Pancreas (tissue), 10 donors: ENCODE results near the gene ERICH6B. TPM values are rescaled to one million over a fixed set of nuclear protein-coding genes. Genes with fewer than 3 reads are reported as not detected.

Experiments used
- ATAC-seq, 4 donors: fragments of 200-7000 bp; cut with Tn5 transposase; one replicate each; pipeline versions ENCODE4 v1.8.0 to v1.9.1; 2020; ENCODE audit warnings: mild to moderate bottlenecking in 4 of 4, moderate library complexity in 4 of 4
- DNase-seq, 6 donors: peaks; one replicate each; pipeline ENCODE4 v3.0.0-alpha.2; 2020
- FAIRE-seq: peaks from 2 replicates; lab custom pipeline; 2012; peaks lifted over from hg19 to GRCh38; lab: Jason Lieb, UNC
- H3K27ac ChIP-seq, 4 donors: fragments of 200-600 bp; sonication (generic); 1 replicate in 3 of 4; 2 replicates in 1 of 4; pipeline versions ENCODE4 v1.5.0 to v1.8.0; 2020
- H3K27me3 ChIP-seq, 4 donors: fragments of 200-600 bp; one replicate each; pipeline ENCODE4 v1.8.0; 2021
- H3K36me3 ChIP-seq, 3 donors: fragments of 200-600 bp; sonication (generic) in 1 of 3; one replicate each; pipeline versions ENCODE4 v1.5.0 to v1.8.0; 2020 to 2021
- H3K4me1 ChIP-seq, 3 donors: fragments of 200-600 bp; one replicate each; pipeline ENCODE4 v1.8.0; 2021
- H3K4me3 ChIP-seq, 4 donors: fragments of 200-600 bp; sonication (generic) in 2 of 4; one replicate each; pipeline versions ENCODE4 v1.5.0 to v1.8.0; 2020 to 2021
- H3K9me3 ChIP-seq, 4 donors: fragments of 200-600 bp; one replicate each; pipeline ENCODE4 v1.8.0; 2021
- CTCF ChIP-seq, 4 donors: fragments of 200-600 bp; sonication (generic) in 3 of 4; IDR thresholded peaks; one replicate each; pipeline versions ENCODE4 v1.5.0 to v1.8.0; 2021; ENCODE audit warnings: antibody characterized with exemption in 4 of 4
- WGBS, 2 donors: extraction: QIAGEN DNeasy Blood & Tissue Kit; methylation state at CpG; one replicate each; pipeline ENCODE4 v1.1.7; 2013; 5-methylcytosine and 5-hydroxymethylcytosine counted together
- intact Hi-C, 3 donors: fragments of 100-400 bp; cut with DNase I; formaldehyde crosslinking; loops; one replicate each; pipeline versions ENCODE4 v1.11.1 to v1.14.2; 2022
- polyA plus RNA-seq, 2 donors: library from polyadenylated mRNA; stranded (reverse); fragments of 200-250 nt; gene quantifications; one replicate each; pipeline ENCODE4 v1.2.3, GENCODE V29; 2013
- total RNA-seq, 6 donors: library from RNA; stranded (reverse); fragmentation: NEBNext Ultra II Directional in 4 of 6; extraction: Animal tissue kit (Norgen Biotek cat#: 25700) in 4 of 6; gene quantifications; one replicate each; pipeline versions ENCODE4 v1.2.1 to v1.2.4, GENCODE V29; 2021 to 2023
- donor health status: healthy with polysubstance abuse.
- donor health status: DM: no; HTN: no; CAD: no; lungs with moderate emphysema.
- donor health status: DM: no; HTN: no; CAD: no.
- donor health status: control.
- donor health status: control.
- donor health status: Bipolar disorder and iron deficiency.
- donor health status: DM: yes; HTN: yes; CAD: no.
- donor health status: DM: no; HTN: no; CAD: no.
- donor health status: DM: no; HTN: no; CAD: no.
- donor health status: DM: yes; HTN: yes; CAD: no.

ERICH6B gene
- total and polyA plus RNA-seq, 8 donors: not detected

DNA sequence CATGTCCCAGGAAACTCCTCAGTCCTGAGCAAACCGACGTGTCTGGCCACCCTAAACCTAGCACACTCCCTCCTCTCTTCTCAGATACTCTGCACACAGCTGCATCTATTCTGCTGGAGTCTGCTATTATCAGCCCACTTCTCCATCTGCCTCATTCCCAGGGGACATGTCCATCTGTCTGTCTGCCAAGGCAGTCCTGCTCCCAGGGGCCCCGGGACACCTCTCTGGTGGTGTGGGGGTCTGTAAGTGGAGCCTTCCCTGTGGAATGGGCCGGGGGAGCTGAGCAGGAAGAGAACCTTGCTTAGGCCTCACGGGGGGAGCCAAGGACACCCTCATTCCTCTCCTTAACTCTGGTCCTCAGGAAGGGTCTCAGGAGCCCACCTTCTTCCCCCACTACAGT, 72.7 kb downstream of the ERICH6B start:
- FAIRE-seq (no peak), ATAC-seq (no peak), DNase-seq (no peak)
- intact Hi-C loops: no loop called here
- no peaks in the 10 kb centered on the region for H3K4me1 ChIP-seq
- 69 to 79% methylated on average over 5 of the region's 5 CpGs for WGBS, 2 donors
- no peaks in the 10 kb centered on the region for H3K36me3 ChIP-seq
- no peaks in the 10 kb centered on the region for H3K9me3 ChIP-seq
- TF ChIP-seq CTCF (IDR thresholded peaks at IDR 0.05): no peak
- no peak overlapping the region for H3K4me3 ChIP-seq
- H3K27me3 ChIP-seq: no peaks in the 10 kb centered on the region
- no peak overlapping the region for H3K27ac ChIP-seq

GRCh38 chr13:45542391-45542790, 73.1 kb downstream of the ERICH6B start:
- Histone ChIP-seq H3K27ac (no peak overlapping the region), H3K4me3 (no peak overlapping the region), H3K9me3 (no peaks in the 10 kb centered on the region), H3K27me3 (no peaks in the 10 kb centered on the region), H3K4me1 (no peaks in the 10 kb centered on the region), H3K36me3 (no peaks in the 10 kb centered on the region)
- FAIRE-seq (no peak), DNase-seq (peak in 1 of 6 donors; percentile 62), ATAC-seq (no peak)
- intact Hi-C loops: no loop called here
- WGBS, 2 donors: 80 to 93% methylated on average over 8 of the region's 8 CpGs
- TF ChIP-seq CTCF (IDR thresholded peaks at IDR 0.05): no peak

GRCh38 chr13:45541806-45542205, 73.7 kb downstream of the ERICH6B start:
- Histone ChIP-seq H3K36me3 (no peaks in the 10 kb centered on the region), H3K27ac (no peak overlapping the region), H3K4me3 (no peak overlapping the region), H3K9me3 (no peaks in the 10 kb centered on the region), H3K4me1 (no peaks in the 10 kb centered on the region), H3K27me3 (no peaks in the 10 kb centered on the region)
- FAIRE-seq (no peak), DNase-seq (no peak), ATAC-seq (no peak)
- TF ChIP-seq CTCF (IDR thresholded peaks at IDR 0.05): no peak
- intact Hi-C loops: no loop called here
- 86 to 93% methylated on average over 11 of the region's 11 CpGs for WGBS, 2 donors

- no peaks in the 10 kb centered on the region for H3K4me1 ChIP-seq
- H3K9me3 ChIP-seq: no peaks in the 10 kb centered on the region
- peaks cover 0 to 2% (median 2%) of the 10 kb centered on the region in 3 donors for H3K36me3 ChIP-seq
- DNase-seq: no peak
- TF ChIP-seq CTCF (IDR thresholded peaks at IDR 0.05): no peak
- no peak for ATAC-seq
- H3K27ac ChIP-seq: no peak overlapping the region
- H3K4me3 ChIP-seq: no peak overlapping the region
- no peaks in the 10 kb centered on the region for H3K27me3 ChIP-seq
- FAIRE-seq: no peak
- intact Hi-C loops: no loop called here
- 87 to 89% methylated on average over 10 of the region's 10 CpGs for WGBS, 2 donors
These were observed 74.7 kb downstream of the ERICH6B start for GRCh38 chr13:45540864-45541263.

DNA sequence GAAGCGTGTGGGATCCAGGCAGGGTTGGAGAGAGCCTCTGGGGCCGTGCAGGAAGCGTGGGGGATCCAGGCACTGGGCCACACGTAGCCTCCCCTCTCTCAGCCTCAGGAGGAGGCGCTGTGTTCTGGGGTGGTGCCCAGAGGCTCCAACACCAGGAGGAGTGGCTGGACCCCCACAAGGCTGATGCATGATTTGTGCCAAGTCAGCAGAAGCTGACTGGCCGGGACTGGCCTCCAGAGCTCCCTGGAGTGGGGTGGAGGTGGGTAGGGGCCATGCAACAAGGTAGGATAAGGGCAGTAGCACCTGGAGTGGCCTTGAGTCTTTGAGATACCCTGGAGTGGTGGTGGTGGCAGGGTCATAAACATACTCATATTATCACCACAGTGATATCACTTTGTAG, 75.3 kb downstream of the ERICH6B start:
- Histone ChIP-seq H3K4me1 (no peaks in the 10 kb centered on the region), H3K27me3 (no peaks in the 10 kb centered on the region), H3K36me3 (peaks cover under 1 to 8% (median 3%) of the 10 kb centered on the region in 3 donors), H3K27ac (no peak overlapping the region), H3K9me3 (no peaks in the 10 kb centered on the region), H3K4me3 (no peak overlapping the region)
- 86% methylated on average over 6 of the region's 6 CpGs for WGBS, 2 donors
- intact Hi-C loops: no loop called here
- TF ChIP-seq CTCF (IDR thresholded peaks at IDR 0.05): no peak
- FAIRE-seq: no peak
- no peak for ATAC-seq
- DNase-seq: no peak
